NT2/D1 (cell line): ENCODE measurements around the gene ZNF414.
"Not testable (repeated sequence)": the region's sequence is repeated elsewhere in the genome, so short reads cannot be mapped to it uniquely, and the experiment has no call there.

Source experiments
- DNase-seq: peaks from one replicate; pipeline ENCODE4 v3.0.0-alpha.2; 2011; ENCODE audit warnings: low read depth, low spot score
- H3K27me3 ChIP-seq: 2 replicates; pipeline ENCODE4 v1.6.0; 2011; ENCODE audit warnings: mild to moderate bottlenecking; ENCODE audit not compliant: insufficient read length, insufficient read depth
- H3K36me3 ChIP-seq: 2 replicates; pipeline ENCODE4 v1.6.1; 2011; ENCODE audit warnings: mild to moderate bottlenecking, low read length, mixed read lengths; ENCODE audit not compliant: insufficient read depth, insufficient read length
- H3K4me1 ChIP-seq: 2 replicates; pipeline ENCODE4 v1.5.1; 2011; ENCODE audit not compliant: insufficient read depth, insufficient read length
- H3K4me3 ChIP-seq: 2 replicates; pipeline ENCODE4 v1.5.1; 2011; ENCODE audit warnings: low read depth; ENCODE audit not compliant: insufficient read length
- H3K9ac ChIP-seq: 2 replicates; pipeline ENCODE4 v1.6.0; 2011; ENCODE audit warnings: low read depth; ENCODE audit not compliant: insufficient read length
- H3K9me3 ChIP-seq: 2 replicates; pipeline ENCODE4 v1.5.1; 2011; ENCODE audit warnings: mild to moderate bottlenecking, low read length; ENCODE audit not compliant: insufficient read depth
- SUZ12 ChIP-seq: IDR thresholded peaks from 2 replicates; pipeline ENCODE4 v1.6.1; 2011; ENCODE audit not compliant: insufficient read length, insufficient read depth; ENCODE audit errors: extremely low read depth
- YY1 ChIP-seq: IDR thresholded peaks from 2 replicates; pipeline ENCODE4 v1.6.1; 2011; ENCODE audit not compliant: insufficient read length, insufficient read depth
- ZNF274 ChIP-seq: IDR thresholded peaks from 2 replicates; pipeline ENCODE4 v1.6.1; 2011; ENCODE audit warnings: mild to moderate bottlenecking, low read depth, low read length

ZNF414 gene

GRCh38 chr19:8517551-8518442 is 3.8 kb upstream of the ZNF414 start:
- TF ChIP-seq YY1 (no peak), ZNF274 (no peak), SUZ12 (no peak)
- Histone ChIP-seq H3K9ac (no peak overlapping the region), H3K9me3 (no peaks in the 10 kb centered on the region), H3K4me3 (no peak overlapping the region), H3K36me3 (no peaks in the 10 kb centered on the region), H3K27me3 (no peaks in the 10 kb centered on the region), H3K4me1 (peaks cover 8% of the 10 kb centered on the region)
- no peak for DNase-seq

DNA sequence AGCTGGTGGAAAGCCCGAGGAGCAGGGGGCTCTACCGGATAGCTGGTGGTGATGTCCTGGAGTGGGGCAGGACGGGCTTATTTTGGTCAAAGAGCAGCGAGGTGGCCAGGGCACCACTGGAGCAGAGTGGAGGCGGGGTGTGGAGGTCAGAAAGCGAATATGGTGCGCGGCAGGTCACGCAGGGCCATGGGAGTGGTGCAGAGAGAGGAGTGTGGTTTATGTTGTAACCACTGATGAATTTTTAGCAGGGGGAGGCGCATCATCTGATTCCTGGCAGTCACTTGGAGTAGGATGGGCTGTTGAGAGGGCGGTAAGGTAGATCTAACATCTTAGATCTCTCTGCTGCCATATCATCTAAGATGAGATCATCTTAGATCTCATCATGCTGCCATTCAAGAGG is 1.4 kb upstream of the ZNF414 start:
- H3K27me3 ChIP-seq: no peaks in the 10 kb centered on the region
- TF ChIP-seq ZNF274 (no peak), YY1 (no peak), SUZ12 (no peak)
- peaks cover 19% of the 10 kb centered on the region for H3K36me3 ChIP-seq
- no peaks in the 10 kb centered on the region for H3K9me3 ChIP-seq
- H3K4me1 ChIP-seq: peaks cover 14% of the 10 kb centered on the region
- DNase-seq: no peak
- H3K9ac ChIP-seq: no peak overlapping the region
- H3K4me3 ChIP-seq: no peak overlapping the region

DNA sequence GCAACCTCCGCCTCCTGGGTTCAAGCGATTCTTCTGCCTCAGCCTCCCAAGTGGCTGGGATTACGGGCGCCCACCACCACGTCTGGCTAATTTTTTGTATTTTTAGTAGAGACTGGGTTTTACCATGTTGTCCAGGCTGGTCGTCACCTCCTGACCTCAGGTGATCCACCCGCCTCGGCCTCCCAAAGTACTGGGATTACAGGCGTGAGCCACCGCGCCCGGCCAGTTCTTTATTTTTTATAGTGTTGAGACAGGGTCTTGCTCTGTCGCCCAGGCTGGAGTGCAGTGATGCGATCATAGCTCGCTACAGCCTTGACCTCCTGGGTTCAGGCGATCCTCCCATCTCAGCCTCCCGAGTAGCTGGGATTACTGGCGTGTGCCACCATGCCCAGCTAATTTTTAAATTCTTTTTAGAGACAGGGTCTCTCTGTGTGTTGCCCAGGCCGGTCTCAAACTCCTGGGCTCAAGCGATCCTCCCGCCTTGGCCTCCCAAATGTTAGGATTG is 590 bp upstream of the ZNF414 start:
- not testable (repeated sequence) for H3K9me3 ChIP-seq, H3K27me3 ChIP-seq, DNase-seq
- Histone ChIP-seq H3K9ac (peak overlapping the region; percentile 65), H3K4me1 (peaks cover 14% of the 10 kb centered on the region), H3K4me3 (peak overlapping the region; percentile 77), H3K36me3 (peaks cover 21% of the 10 kb centered on the region)

DNA sequence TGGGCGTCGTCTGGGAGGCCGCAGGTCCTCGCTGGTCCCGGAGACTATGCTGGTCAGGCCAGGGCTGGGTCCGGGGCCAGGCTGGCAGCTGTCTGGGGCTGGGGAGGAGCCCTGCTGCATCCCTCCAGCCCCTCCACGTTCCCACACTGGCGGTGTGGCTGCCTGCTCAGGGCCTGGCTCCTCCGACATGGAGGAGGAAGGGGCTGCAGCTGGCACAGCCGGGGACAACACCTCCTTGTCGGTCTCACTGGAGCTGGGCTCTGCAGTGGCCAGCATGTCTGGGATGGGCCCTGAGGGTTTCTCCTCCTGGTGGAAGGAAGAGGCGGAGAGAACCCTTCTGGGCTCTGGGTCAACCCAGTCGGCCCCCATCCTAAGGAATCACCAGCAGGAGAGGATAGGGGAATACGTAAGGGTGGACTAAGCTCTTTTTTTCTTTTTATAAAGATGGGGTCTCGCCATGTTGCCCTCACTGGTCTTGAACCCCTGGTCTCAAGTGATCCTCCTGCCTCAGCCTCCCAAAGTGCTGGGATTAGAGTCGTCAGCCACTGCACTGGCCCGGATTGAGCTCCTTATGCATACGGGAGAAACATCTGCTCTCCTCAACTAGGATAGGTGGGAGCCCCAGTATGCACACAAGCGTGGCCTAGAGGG is 806 bp downstream of the ZNF414 start:
- peaks cover 21% of the 10 kb centered on the region for H3K36me3 ChIP-seq
- H3K9me3 ChIP-seq: no peaks in the 10 kb centered on the region
- peaks cover 12% of the 10 kb centered on the region for H3K4me1 ChIP-seq
- TF ChIP-seq SUZ12 (no peak), YY1 (no peak), ZNF274 (no peak)
- peak overlapping the region; percentile 27 for H3K4me3 ChIP-seq
- no peaks in the 10 kb centered on the region for H3K27me3 ChIP-seq
- DNase-seq: no peak
- peak overlapping the region; percentile 88 for H3K9ac ChIP-seq

GRCh38 chr19:8512115-8512967 is 1.6 kb downstream of the ZNF414 start:
- Histone ChIP-seq H3K4me1 (peaks cover 10% of the 10 kb centered on the region), H3K4me3 (peak overlapping the region; percentile 27), H3K27me3 (no peaks in the 10 kb centered on the region), H3K9me3 (no peaks in the 10 kb centered on the region), H3K36me3 (peaks cover 22% of the 10 kb centered on the region), H3K9ac (peak overlapping the region; percentile 88)
- no peak for DNase-seq
- TF ChIP-seq YY1: no peak
- TF ChIP-seq SUZ12: no peak
- TF ChIP-seq ZNF274: no peak

GRCh38 chr19:8511573-8512101 is 2.3 kb downstream of the ZNF414 start:
- Histone ChIP-seq H3K27me3 (no peaks in the 10 kb centered on the region), H3K9ac (no peak overlapping the region), H3K9me3 (no peaks in the 10 kb centered on the region), H3K4me1 (peaks cover 15% of the 10 kb centered on the region), H3K36me3 (peaks cover 25% of the 10 kb centered on the region), H3K4me3 (no peak overlapping the region)
- no peak for TF ChIP-seq ZNF274
- no peak for TF ChIP-seq SUZ12
- TF ChIP-seq YY1: no peak
- DNase-seq: no peak

- DNase-seq: no peak
- Histone ChIP-seq H3K27me3 (no peaks in the 10 kb centered on the region), H3K9ac (no peak overlapping the region), H3K4me1 (peaks cover 15% of the 10 kb centered on the region), H3K9me3 (no peaks in the 10 kb centered on the region), H3K4me3 (no peak overlapping the region), H3K36me3 (peaks cover 25% of the 10 kb centered on the region)
- TF ChIP-seq SUZ12 (no peak), YY1 (no peak), ZNF274 (no peak)
Observed at GRCh38 chr19:8510589-8511115, 3.3 kb downstream of the ZNF414 start.
